GM21367 (cell line): ENCODE results near the gene BANF1.
"Not testable (repeated sequence)": the region's sequence is repeated elsewhere in the genome, so short reads cannot be mapped to it uniquely, and the experiment has no call there.

ENCODE experiments used
- ATAC-seq: cut with Tn5 transposase; IDR thresholded peaks from one replicate; pipeline ENCODE4 v1.9.1; 2021; ENCODE audit not compliant: unreplicated experiment

BANF1 gene

GRCh38 chr11:66011239-66011784, 9.0 kb downstream of the BANF1 start:
- ATAC-seq, result no peak

- ATAC-seq, result no peak
These were observed 9.5 kb downstream of the BANF1 start, which contains the start of gene CST6 for GRCh38 chr11:66011785-66012303. TSS of gene CST6 (plus strand) at chr11:66012008. CDS start at chr11:66012045, 37 bp downstream.

GRCh38 chr11:66012371-66012945, 10.2 kb downstream of the BANF1 start:
- ATAC-seq, result no peak

GRCh38 chr11:66012946-66013761, 10.9 kb downstream of the BANF1 start:
- ATAC-seq, result no peak

- ATAC-seq, result no peak
These were observed 11.4 kb downstream of the BANF1 start for GRCh38 chr11:66013762-66014100.

GRCh38 chr11:66014804-66015453, 12.6 kb downstream of the BANF1 start:
- ATAC-seq, result no peak

- ATAC-seq, result no peak
These were observed 13.2 kb downstream of the BANF1 start for GRCh38 chr11:66015454-66015881.

GRCh38 chr11:66015936-66016792, 13.9 kb downstream of the BANF1 start:
- ATAC-seq, result no peak

GRCh38 chr11:66016793-66017177, 14.5 kb downstream of the BANF1 start:
- no peak for ATAC-seq

- ATAC-seq, result no peak
These were observed 15.0 kb downstream of the BANF1 start for GRCh38 chr11:66017321-66017720.

GRCh38 chr11:66020212-66020611, 17.9 kb downstream of the BANF1 start:
- no peak for ATAC-seq

GRCh38 chr11:66020618-66021357, 18.5 kb downstream of the BANF1 start:
- no peak for ATAC-seq

GRCh38 chr11:66022401-66023185, 20.3 kb downstream of the BANF1 start:
- no peak for ATAC-seq

- not testable (repeated sequence) for ATAC-seq
These were observed 20.8 kb downstream of the BANF1 start for GRCh38 chr11:66023186-66023440.

- ATAC-seq, result no peak
These were observed 23.8 kb downstream of the BANF1 start, which contains the start of gene CATSPER1 for GRCh38 chr11:66026017-66026529. TSS of gene CATSPER1 (minus strand) at chr11:66026479. CDS start at chr11:66026379, 100 bp downstream.

GRCh38 chr11:66032957-66033735, 30.8 kb downstream of the BANF1 start:
- ATAC-seq, result no peak

GRCh38 chr11:66035653-66036333, 33.5 kb downstream of the BANF1 start:
- no peak for ATAC-seq

- ATAC-seq, result no peak
These were observed 34.0 kb downstream of the BANF1 start for GRCh38 chr11:66036334-66036710.
